AG09319 (cell line): ENCODE measurements around the gene EMILIN3.

Source experiments
- DNase-seq: peaks from one replicate; pipeline ENCODE4 v3.0.0-alpha.2; 2010; ENCODE audit warnings: low read depth; ENCODE audit errors: extremely low read depth
- CTCF ChIP-seq: IDR thresholded peaks from 2 replicates; pipeline ENCODE4 v1.5.1; 2011; ENCODE audit warnings: low read depth, mild to moderate bottlenecking, inconsistent platforms, low read length, moderate library complexity

The EMILIN3 gene

GRCh38 chr20:41350408-41350962 lies 16.1 kb downstream of the EMILIN3 start:
- no peak for DNase-seq
- TF ChIP-seq CTCF, result no peak

GRCh38 chr20:41349943-41350342 lies 16.7 kb downstream of the EMILIN3 start:
- no peak for DNase-seq
- TF ChIP-seq CTCF, result no peak

- no peak for DNase-seq
- TF ChIP-seq CTCF, result no peak
Observed at GRCh38 chr20:41349266-41349665, 17.4 kb downstream of the EMILIN3 start.

GRCh38 chr20:41348430-41349172 lies 18.0 kb downstream of the EMILIN3 start:
- no peak for TF ChIP-seq CTCF
- DNase-seq, result no peak

GRCh38 chr20:41347523-41348429 lies 18.8 kb downstream of the EMILIN3 start:
- no peak for TF ChIP-seq CTCF

GRCh38 chr20:41345729-41346067 lies 20.9 kb downstream of the EMILIN3 start:
- no peak for DNase-seq
- TF ChIP-seq CTCF, result no peak

More at GRCh38 chr20:41347523-41348429, 18.8 kb downstream of the EMILIN3 start:
- no peak for DNase-seq
